Thoracic aorta (tissue), 2 donors: ENCODE measurements around the gene SMIM1. TPM values are rescaled to one million over a fixed set of nuclear protein-coding genes. Genes with fewer than 3 reads are reported as not detected.

Source experiments
- ATAC-seq: fragments of 150-250 bp; one replicate; pipeline ENCODE4 v1.8.0; 2017; ENCODE audit warnings: low read depth; ENCODE audit not compliant: insufficient number of reproducible peaks, low FRiP score
- DNase-seq: peaks from one replicate; pipeline ENCODE4 v3.0.0-alpha.2; 2020; ENCODE audit warnings: low spot score
- H3K27ac ChIP-seq, 2 donors: fragments of 200-600 bp; sonication (generic); 1 replicate in 1 of 2; 2 replicates in 1 of 2; pipeline ENCODE4 v1.5.1; 2016; ENCODE audit warnings: mild to moderate bottlenecking in 2 of 2, moderate library complexity in 2 of 2
- H3K27me3 ChIP-seq: fragments of 200-600 bp; sonication (generic); replicated peaks from 2 replicates; pipeline ENCODE4 v1.6.0; 2016; ENCODE audit warnings: mild to moderate bottlenecking; ENCODE audit not compliant: insufficient read depth
- H3K36me3 ChIP-seq: fragments of 200-600 bp; sonication (generic); one replicate; pipeline ENCODE4 v1.5.1; 2016
- H3K4me1 ChIP-seq, 2 donors: fragments of 200-600 bp; sonication (generic); 1 replicate in 1 of 2; 2 replicates in 1 of 2; pipeline versions ENCODE4 v1.5.1 to v1.6.0; 2016; ENCODE audit warnings: low read depth in 2 of 2, mild to moderate bottlenecking in 1 of 2; ENCODE audit not compliant: control insufficient read depth in 1 of 2
- H3K4me3 ChIP-seq: fragments of 200-600 bp; sonication (generic); 2 replicates; pipeline ENCODE4 v1.5.1; 2016; ENCODE audit warnings: mild to moderate bottlenecking
- H3K9me3 ChIP-seq: fragments of 200-600 bp; sonication (generic); 2 replicates; pipeline ENCODE4 v1.5.1; 2016
- total RNA-seq, 2 donors: library from RNA; depleted of rRNA; stranded (reverse); fragments of >200 nt; gene quantifications; one replicate each; pipeline versions ENCODE4 v1.1.0 to v1.2.3, GENCODE V29; 2016
- TF ChIP-seq, protein P1 (sequence below): fragments of 200-600 bp; sonication (generic); IDR thresholded peaks from one replicate; pipeline ENCODE4 v1.5.1; 2019; ENCODE audit warnings: antibody characterized with exemption

The SMIM1 gene
- total RNA-seq, 2 donors from 2014 or later: 2.6 to 4.6 TPM

DNA sequence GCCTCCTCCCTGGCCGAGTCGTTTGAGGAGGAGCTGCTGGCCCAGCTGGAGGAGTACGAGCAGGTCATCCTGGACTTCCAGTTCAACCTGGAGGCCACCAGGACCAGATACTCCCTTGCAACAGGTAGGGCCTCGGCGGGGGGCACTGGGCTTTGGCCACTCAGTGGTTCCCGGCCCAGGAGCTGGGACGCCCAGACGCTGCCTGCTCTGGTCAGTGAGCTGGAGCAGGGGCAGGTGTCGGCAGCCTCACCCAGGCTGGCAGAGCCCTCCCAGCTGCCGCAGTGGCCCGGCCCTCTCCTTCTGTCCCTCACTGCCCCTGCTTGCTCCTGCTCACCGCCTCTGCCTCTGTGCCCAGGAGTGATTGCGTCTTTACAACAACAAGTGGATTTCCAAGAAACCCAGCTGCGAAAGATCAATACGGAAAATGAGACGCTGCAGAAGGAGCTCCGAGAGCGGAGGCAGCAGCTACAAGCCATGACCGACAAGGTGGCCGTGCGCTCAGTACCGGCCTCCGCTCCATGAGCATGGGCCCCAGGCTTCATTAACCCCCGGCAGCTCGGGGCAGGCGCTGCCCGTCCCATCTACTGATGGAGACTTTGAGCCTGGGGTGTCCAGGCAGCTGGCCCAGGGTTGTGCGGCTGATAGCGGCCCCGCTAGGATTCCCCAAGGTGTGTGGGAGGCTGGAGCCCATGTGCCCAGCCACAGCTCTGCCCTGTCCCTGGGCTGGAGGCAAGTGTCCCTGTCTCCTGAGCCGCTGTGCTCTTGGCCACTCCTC, 9.0 kb upstream of the SMIM1 start:
- no peaks in the 10 kb centered on the region for H3K9me3 ChIP-seq
- H3K27ac ChIP-seq: no peak overlapping the region
- DNase-seq (no peak), ATAC-seq (no peak)
- H3K4me1 ChIP-seq: no peaks in the 10 kb centered on the region
- TF ChIP-seq, protein P1, sequence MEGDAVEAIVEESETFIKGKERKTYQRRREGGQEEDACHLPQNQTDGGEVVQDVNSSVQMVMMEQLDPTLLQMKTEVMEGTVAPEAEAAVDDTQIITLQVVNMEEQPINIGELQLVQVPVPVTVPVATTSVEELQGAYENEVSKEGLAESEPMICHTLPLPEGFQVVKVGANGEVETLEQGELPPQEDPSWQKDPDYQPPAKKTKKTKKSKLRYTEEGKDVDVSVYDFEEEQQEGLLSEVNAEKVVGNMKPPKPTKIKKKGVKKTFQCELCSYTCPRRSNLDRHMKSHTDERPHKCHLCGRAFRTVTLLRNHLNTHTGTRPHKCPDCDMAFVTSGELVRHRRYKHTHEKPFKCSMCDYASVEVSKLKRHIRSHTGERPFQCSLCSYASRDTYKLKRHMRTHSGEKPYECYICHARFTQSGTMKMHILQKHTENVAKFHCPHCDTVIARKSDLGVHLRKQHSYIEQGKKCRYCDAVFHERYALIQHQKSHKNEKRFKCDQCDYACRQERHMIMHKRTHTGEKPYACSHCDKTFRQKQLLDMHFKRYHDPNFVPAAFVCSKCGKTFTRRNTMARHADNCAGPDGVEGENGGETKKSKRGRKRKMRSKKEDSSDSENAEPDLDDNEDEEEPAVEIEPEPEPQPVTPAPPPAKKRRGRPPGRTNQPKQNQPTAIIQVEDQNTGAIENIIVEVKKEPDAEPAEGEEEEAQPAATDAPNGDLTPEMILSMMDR: no peak
- no peak overlapping the region for H3K4me3 ChIP-seq
- H3K27me3 ChIP-seq: no peaks in the 10 kb centered on the region
- no peaks in the 10 kb centered on the region for H3K36me3 ChIP-seq

DNA sequence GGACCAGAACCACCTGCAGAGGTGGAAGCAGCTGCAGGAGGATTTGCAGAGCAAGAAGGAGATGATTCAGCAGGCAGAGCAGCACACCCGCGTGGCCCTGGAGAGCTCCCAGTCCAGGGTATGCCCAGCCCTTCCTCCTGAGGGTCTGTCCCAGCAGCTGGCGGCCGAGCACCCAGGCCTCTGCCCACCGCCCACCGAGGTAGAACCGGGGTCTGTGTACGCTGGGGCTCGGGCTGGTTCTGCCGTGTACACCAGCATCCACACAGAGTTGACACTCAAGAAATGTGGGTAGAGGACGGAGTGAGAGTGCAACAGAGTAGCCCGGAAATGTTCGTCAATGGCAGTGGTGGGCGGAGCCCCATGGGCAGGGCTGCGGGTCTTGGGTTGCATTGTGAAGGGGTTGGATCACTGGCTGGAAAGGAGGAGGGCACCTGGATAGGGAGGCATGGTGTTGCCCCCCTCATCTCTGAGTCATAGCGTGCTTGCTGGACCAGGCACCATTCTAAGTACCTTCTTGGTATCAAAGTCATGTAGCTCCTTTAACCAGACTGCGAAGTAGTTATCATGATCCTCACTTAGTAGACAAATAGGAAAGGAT, 5.1 kb upstream of the SMIM1 start:
- DNase-seq (no peak), ATAC-seq (no peak)
- Histone ChIP-seq H3K4me3 (no peak overlapping the region), H3K36me3 (no peaks in the 10 kb centered on the region), H3K9me3 (no peaks in the 10 kb centered on the region), H3K27ac (no peak overlapping the region), H3K4me1 (peaks cover 3 to 11% of the 10 kb centered on the region in 2 donors), H3K27me3 (no peaks in the 10 kb centered on the region)
- TF ChIP-seq, protein P1: no peak

GRCh38 chr1:3768811-3769390, 3.6 kb upstream of the SMIM1 start:
- H3K36me3 ChIP-seq: no peaks in the 10 kb centered on the region
- no peaks in the 10 kb centered on the region for H3K27me3 ChIP-seq
- TF ChIP-seq, protein P1: no peak
- no peak for DNase-seq
- ATAC-seq: no peak
- H3K27ac ChIP-seq: no peak overlapping the region
- peaks cover 6 to 23% of the 10 kb centered on the region in 2 donors for H3K4me1 ChIP-seq
- H3K9me3 ChIP-seq: no peaks in the 10 kb centered on the region
- H3K4me3 ChIP-seq: no peak overlapping the region

DNA sequence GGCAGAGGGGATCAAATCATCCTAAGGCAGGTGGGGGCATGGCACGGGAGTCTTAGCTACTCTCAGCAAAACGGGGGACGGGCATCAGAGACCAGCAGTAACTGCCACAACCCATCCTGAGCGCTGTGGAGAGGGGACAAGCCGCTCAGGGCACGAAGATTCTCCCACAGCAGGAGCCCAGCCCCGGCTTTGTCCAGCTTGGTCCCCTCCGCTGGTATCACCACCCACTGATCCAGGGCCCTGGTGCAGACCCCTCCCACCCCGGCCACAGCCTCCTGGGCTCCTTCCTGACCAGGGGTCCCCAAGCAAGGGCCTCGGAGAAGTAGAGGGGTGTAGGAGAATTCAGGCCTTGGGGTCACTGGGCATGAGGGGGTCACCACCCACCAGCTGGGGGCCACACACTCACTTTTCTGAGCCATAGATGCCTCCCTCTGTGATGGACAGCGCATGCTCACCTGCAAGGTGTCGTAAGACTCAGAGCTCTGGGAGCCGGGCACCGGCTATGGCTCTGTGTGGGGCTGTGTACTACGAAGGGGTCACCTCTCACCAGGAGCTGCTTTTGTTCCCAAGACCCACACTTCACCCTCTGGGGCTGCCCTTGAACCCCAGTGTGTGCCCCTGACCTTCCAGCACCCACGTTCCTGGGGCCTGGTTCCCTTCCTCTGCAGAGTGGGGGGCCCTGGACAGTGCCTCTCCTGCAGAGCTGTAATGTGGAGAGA, 2.3 kb upstream of the SMIM1 start:
- TF ChIP-seq, protein P1: no peak
- H3K9me3 ChIP-seq: no peaks in the 10 kb centered on the region
- H3K4me3 ChIP-seq: no peak overlapping the region
- DNase-seq: no peak
- no peaks in the 10 kb centered on the region for H3K27me3 ChIP-seq
- H3K36me3 ChIP-seq: no peaks in the 10 kb centered on the region
- H3K27ac ChIP-seq: no peak overlapping the region
- no peak for ATAC-seq
- peaks cover 6 to 23% of the 10 kb centered on the region in 2 donors for H3K4me1 ChIP-seq
